ENCODE data around the gene CHD2. TPM values are rescaled to one million over a fixed set of nuclear protein-coding genes. Genes with fewer than 3 reads are reported as not detected.

CHD2 gene
- total and polyA plus RNA-seq, 10 of the 15 experiments (the other 5 are each of a cell fraction or from before 2014, with no cell fraction given), result 38.1 to 94.7 (median 63.3) TPM

DNA sequence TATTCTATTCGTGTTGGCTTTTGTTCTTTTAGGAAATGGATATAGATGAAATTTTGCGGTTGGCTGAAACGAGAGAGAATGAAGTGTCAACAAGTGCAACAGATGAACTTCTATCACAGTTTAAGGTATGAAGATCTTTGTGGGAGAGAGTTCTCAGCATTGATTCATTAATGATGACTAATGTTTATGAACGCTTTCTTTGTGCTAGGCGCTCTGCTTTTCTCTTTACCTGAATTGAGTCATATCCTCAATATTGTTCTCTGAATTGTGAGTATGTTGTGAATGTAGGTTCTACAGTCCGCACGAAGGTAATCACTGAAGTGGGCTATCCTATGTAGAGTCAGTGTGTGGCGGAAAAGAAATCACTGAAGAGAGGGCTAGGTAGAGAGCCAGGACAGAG, 81.2 kb downstream of the CHD2 start (continued):
- TF ChIP-seq ZNF24 (IDR thresholded peaks at IDR 0.05), result no peak
- TF ChIP-seq NFIC (IDR thresholded peaks at IDR 0.05; ENCODE audit: low read depth, low read length), result no peak

DNA sequence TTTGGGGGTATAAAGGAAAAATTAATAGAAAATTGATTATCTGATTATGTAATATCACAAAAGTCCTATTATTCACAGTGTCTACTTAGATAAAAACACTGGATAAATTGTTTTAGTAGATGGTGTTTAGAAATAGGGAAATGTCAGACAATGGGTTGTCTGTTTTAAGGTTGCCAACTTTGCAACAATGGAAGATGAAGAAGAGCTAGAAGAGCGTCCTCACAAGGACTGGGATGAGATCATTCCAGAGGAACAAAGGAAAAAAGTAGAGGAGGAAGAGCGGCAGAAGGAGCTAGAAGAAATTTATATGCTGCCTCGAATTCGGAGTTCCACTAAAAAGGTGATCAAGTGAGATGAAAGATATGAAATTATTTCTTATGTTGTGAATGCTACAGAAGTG, 84.0 kb downstream of the CHD2 start:
- ATAC-seq (no peak), DNase-seq (ENCODE audit: low read depth, low spot score) (no peak), FAIRE-seq (no peak)
- H3K79me2 ChIP-seq (ENCODE audit: control insufficient read depth, insufficient read depth, low read length), result no peaks in the 10 kb centered on the region
- no peaks in the 10 kb centered on the region for H3K9me3 ChIP-seq (replicated peaks; ENCODE audit: control insufficient read depth, insufficient read depth, low read length)
- ChIA-PET CTCF (interaction anchor here (1.0 to 1.2 kb wide), 2 partner anchors 30 to 44 kb away, joined by 3 read pairs; no protein-coding TSS in a partner anchor), RAD21 (ENCODE audit: unreplicated experiment) (no interaction called here), POLR2A (interaction anchor here (1.1 kb wide), 1 partner anchor 22 kb away, joined by 5 read pairs; no protein-coding TSS in a partner anchor), SMC1A (ENCODE audit: uncharacterized antibody, unreplicated experiment) (interaction anchor here (1.0 to 2.1 kb wide), 4 partner anchors 9 to 50 kb away, joined by 3 to 9 read pairs (median 4); no protein-coding TSS in a partner anchor)
- H2AFZ ChIP-seq (ENCODE audit: control insufficient read depth, low read depth, low read length), result no peak overlapping the region
- TF ChIP-seq, protein P1, sequence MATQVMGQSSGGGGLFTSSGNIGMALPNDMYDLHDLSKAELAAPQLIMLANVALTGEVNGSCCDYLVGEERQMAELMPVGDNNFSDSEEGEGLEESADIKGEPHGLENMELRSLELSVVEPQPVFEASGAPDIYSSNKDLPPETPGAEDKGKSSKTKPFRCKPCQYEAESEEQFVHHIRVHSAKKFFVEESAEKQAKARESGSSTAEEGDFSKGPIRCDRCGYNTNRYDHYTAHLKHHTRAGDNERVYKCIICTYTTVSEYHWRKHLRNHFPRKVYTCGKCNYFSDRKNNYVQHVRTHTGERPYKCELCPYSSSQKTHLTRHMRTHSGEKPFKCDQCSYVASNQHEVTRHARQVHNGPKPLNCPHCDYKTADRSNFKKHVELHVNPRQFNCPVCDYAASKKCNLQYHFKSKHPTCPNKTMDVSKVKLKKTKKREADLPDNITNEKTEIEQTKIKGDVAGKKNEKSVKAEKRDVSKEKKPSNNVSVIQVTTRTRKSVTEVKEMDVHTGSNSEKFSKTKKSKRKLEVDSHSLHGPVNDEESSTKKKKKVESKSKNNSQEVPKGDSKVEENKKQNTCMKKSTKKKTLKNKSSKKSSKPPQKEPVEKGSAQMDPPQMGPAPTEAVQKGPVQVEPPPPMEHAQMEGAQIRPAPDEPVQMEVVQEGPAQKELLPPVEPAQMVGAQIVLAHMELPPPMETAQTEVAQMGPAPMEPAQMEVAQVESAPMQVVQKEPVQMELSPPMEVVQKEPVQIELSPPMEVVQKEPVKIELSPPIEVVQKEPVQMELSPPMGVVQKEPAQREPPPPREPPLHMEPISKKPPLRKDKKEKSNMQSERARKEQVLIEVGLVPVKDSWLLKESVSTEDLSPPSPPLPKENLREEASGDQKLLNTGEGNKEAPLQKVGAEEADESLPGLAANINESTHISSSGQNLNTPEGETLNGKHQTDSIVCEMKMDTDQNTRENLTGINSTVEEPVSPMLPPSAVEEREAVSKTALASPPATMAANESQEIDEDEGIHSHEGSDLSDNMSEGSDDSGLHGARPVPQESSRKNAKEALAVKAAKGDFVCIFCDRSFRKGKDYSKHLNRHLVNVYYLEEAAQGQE (IDR thresholded peaks at IDR 0.05; ENCODE audit: low read depth, low read length), result no peak
- TF ChIP-seq SUPT20H (IDR thresholded peaks at IDR 0.05; ENCODE audit: borderline replicate concordance, control insufficient read depth, low read depth, low read length), result no peak
- TF ChIP-seq MEF2A (IDR thresholded peaks at IDR 0.05; ENCODE audit: insufficient read depth, low read depth, low read length), result no peak
- TF ChIP-seq RCOR1 (conservative IDR thresholded peaks at IDR 0.05; ENCODE audit: low read depth, low read length), result no peak
- TF ChIP-seq USF1 (IDR thresholded peaks at IDR 0.05; ENCODE audit: borderline replicate concordance, extremely low read length, insufficient read depth, low read depth, low read length), result no peak
- no peak for TF ChIP-seq DPF2 (IDR thresholded peaks at IDR 0.05)
- TF ChIP-seq SMAD1 (IDR thresholded peaks at IDR 0.05; ENCODE audit: low read depth, partially characterized antibody), result no peak
- no peak for TF ChIP-seq YY1 (IDR thresholded peaks at IDR 0.05; ENCODE audit: low read depth, low read length)
- in situ Hi-C loops (cut with MboI) (loop anchor here (25.0 kb wide), 1 partner anchor 1997 kb away; the partner anchor contains the start of gene PRC1), intact Hi-C loops (cut with micrococcal nuclease; ENCODE audit: unreplicated experiment) (no loop called here)
- no TSS peak for BruUV-seq (replicated peaks)
- H3K27ac ChIP-seq (ENCODE audit: control insufficient read depth, insufficient read depth), result no peak overlapping the region
- H4K20me1 ChIP-seq (ENCODE audit: control insufficient read depth, insufficient read depth), result no peaks in the 10 kb centered on the region
- no peaks in the 10 kb centered on the region for H3K4me1 ChIP-seq (ENCODE audit: control insufficient read depth, insufficient read depth, low read length)
- no peaks in the 10 kb centered on the region for H3K27me3 ChIP-seq (replicated peaks in 1 of 2; ENCODE audit: control insufficient read depth in 2 of 2, insufficient read depth in 2 of 2, low read length in 1 of 2)
- peaks cover 8 to 42% of the 10 kb centered on the region in 2 experiments for H3K36me3 ChIP-seq (ENCODE audit: control insufficient read depth in 2 of 2, insufficient read depth in 2 of 2, low read length in 1 of 2)
- 98% methylated on average over 4 of the region's 4 CpGs for WGBS (ENCODE audit: insufficient coverage, insufficient replicate concordance, low lambda C conversion rate, missing lambda C conversion rate)
- H3K4me2 ChIP-seq (ENCODE audit: control insufficient read depth, insufficient read depth), result no peak overlapping the region
- H3K9ac ChIP-seq (ENCODE audit: control insufficient read depth, insufficient read depth, low read length), result no peak overlapping the region
- H3K4me3 ChIP-seq, result no peak overlapping the region

Data from GM12878 (cell line).